Neural cell (in vitro differentiated cells): ENCODE results near the gene DPP10. TPM values are rescaled to one million over a fixed set of nuclear protein-coding genes. Genes with fewer than 3 reads are reported as not detected.

Source experiments
- H2AFZ ChIP-seq: fragments of 200-600, 300-800 bp; sonication (generic), shearing (Covaris generic); 2 replicates; pipeline ENCODE4 v1.6.0; 2014; ENCODE audit warnings: low read depth, mild to moderate bottlenecking, antibody characterized with exemption, low read length, moderate library complexity
- H3F3A ChIP-seq: fragments of 200-600 bp; shearing (Covaris generic); 2 replicates; pipeline ENCODE4 v1.6.1; 2016; ENCODE audit warnings: mild to moderate bottlenecking, moderate library complexity, mixed read lengths, antibody characterized with exemption, low read length; ENCODE audit not compliant: insufficient read depth, poor library complexity, severe bottlenecking
- H3K27ac ChIP-seq: fragments of 200-600, 300-800 bp; sonication (generic), shearing (Covaris generic); 2 replicates; pipeline ENCODE4 v1.5.1; 2014; ENCODE audit warnings: mild to moderate bottlenecking, low read length, moderate library complexity
- H3K27me3 ChIP-seq: fragments of 300-800, 200-600 bp; sonication (generic), shearing (Covaris generic); 2 replicates; pipeline ENCODE4 v1.6.0; 2014; ENCODE audit warnings: mild to moderate bottlenecking, low read depth, low read length, moderate library complexity; ENCODE audit not compliant: insufficient read depth
- H3K36me3 ChIP-seq: fragments of 300-800, 200-600 bp; sonication (generic), shearing (Covaris generic); 2 replicates; pipeline ENCODE4 v1.5.1; 2014; ENCODE audit warnings: mild to moderate bottlenecking, antibody characterized with exemption, low read length, moderate library complexity; ENCODE audit not compliant: insufficient read depth
- H3K4me2 ChIP-seq: fragments of 300-800, 200-600 bp; sonication (generic), shearing (Covaris generic); 2 replicates; pipeline ENCODE4 v1.6.0; 2014; ENCODE audit warnings: mild to moderate bottlenecking, low read length
- H3K4me3 ChIP-seq: fragments of 300-800, 200-600 bp; sonication (generic), shearing (Covaris generic); 2 replicates; pipeline ENCODE4 v1.5.1; 2014; ENCODE audit warnings: mild to moderate bottlenecking, low read length, moderate library complexity
- H3K79me2 ChIP-seq: fragments of 200-600 bp; shearing (Covaris generic); replicated peaks from 2 replicates; pipeline ENCODE4 v1.6.0; 2014; ENCODE audit warnings: mild to moderate bottlenecking, low read length, moderate library complexity; ENCODE audit not compliant: insufficient read depth
- H3K9ac ChIP-seq: fragments of 300-800, 200-600 bp; sonication (generic), shearing (Covaris generic); 2 replicates; pipeline ENCODE4 v1.6.1; 2016; ENCODE audit warnings: mild to moderate bottlenecking, low read length, mixed read lengths
- H3K9me2 ChIP-seq: fragments of 200-600 bp; shearing (Covaris generic); 2 replicates; pipeline ENCODE4 v1.6.1; 2016; ENCODE audit warnings: mild to moderate bottlenecking, low read length, mixed read lengths; ENCODE audit not compliant: insufficient read depth
- H3K9me3 ChIP-seq: fragments of 200-600, 300-800 bp; sonication (generic), shearing (Covaris generic); 2 replicates; pipeline ENCODE4 v1.6.1; 2016; ENCODE audit warnings: mild to moderate bottlenecking, mixed run types, low read length, moderate library complexity, mixed read lengths
- H4K20me1 ChIP-seq: fragments of 200-600 bp; shearing (Covaris generic); 2 replicates; pipeline ENCODE4 v1.6.1; 2016; ENCODE audit warnings: mild to moderate bottlenecking, mixed run types; ENCODE audit not compliant: insufficient read depth
- EP300 ChIP-seq: fragments of 450-650 bp; conservative IDR thresholded peaks from 2 replicates; pipeline ENCODE4 v1.6.1; 2014; ENCODE audit warnings: antibody characterized with exemption, mild to moderate bottlenecking, moderate library complexity; ENCODE audit not compliant: poor library complexity, severe bottlenecking
- EZH2 ChIP-seq: fragments of 200-600, 300-800 bp; shearing (Covaris generic), sonication (generic); IDR thresholded peaks from 2 replicates; pipeline ENCODE4 v1.6.1; 2014; ENCODE audit warnings: antibody characterized with exemption, low read length, borderline replicate concordance, mild to moderate bottlenecking; ENCODE audit not compliant: insufficient read depth, poor library complexity, severe bottlenecking
- MXI1 ChIP-seq: fragments of 450-650 bp; conservative IDR thresholded peaks from 2 replicates; pipeline ENCODE4 v1.6.1; 2014; ENCODE audit warnings: antibody characterized with exemption, mild to moderate bottlenecking; ENCODE audit not compliant: poor library complexity, severe bottlenecking
- POLR2AphosphoS5 ChIP-seq: IDR thresholded peaks from 2 replicates; pipeline ENCODE4 v1.6.1; 2012
- RAD21 ChIP-seq: fragments of 450-650 bp; conservative IDR thresholded peaks from 2 replicates; pipeline ENCODE4 v1.6.1; 2014; ENCODE audit warnings: antibody characterized with exemption, mild to moderate bottlenecking, moderate library complexity
- SMC3 ChIP-seq: fragments of 450-650 bp; conservative IDR thresholded peaks from 2 replicates; pipeline ENCODE4 v1.6.1; 2014; ENCODE audit warnings: antibody characterized with exemption, mild to moderate bottlenecking, moderate library complexity; ENCODE audit not compliant: poor library complexity
- TAF1 ChIP-seq: IDR thresholded peaks from 2 replicates; pipeline ENCODE4 v1.6.1; 2012; ENCODE audit warnings: low read depth
- polyA plus RNA-seq: library from polyadenylated mRNA; depleted of rRNA; stranded (reverse); fragments of >200 nt; gene quantifications from 2 replicates; pipeline ENCODE4 v1.2.3, GENCODE V29; 2014
- TF ChIP-seq, protein P1 (sequence below): fragments of 450-650 bp; IDR thresholded peaks from 2 replicates; pipeline ENCODE4 v1.5.1; 2014; ENCODE audit warnings: antibody characterized with exemption, mild to moderate bottlenecking, moderate library complexity; ENCODE audit not compliant: poor library complexity, severe bottlenecking
- TF ChIP-seq, protein P2 (sequence below): IDR thresholded peaks from 2 replicates; pipeline ENCODE4 v1.6.1; 2012; ENCODE audit warnings: borderline replicate concordance

Gene DPP10
- polyA plus RNA-seq, 1 donor from 2014 or later: 13.9 TPM

DNA sequence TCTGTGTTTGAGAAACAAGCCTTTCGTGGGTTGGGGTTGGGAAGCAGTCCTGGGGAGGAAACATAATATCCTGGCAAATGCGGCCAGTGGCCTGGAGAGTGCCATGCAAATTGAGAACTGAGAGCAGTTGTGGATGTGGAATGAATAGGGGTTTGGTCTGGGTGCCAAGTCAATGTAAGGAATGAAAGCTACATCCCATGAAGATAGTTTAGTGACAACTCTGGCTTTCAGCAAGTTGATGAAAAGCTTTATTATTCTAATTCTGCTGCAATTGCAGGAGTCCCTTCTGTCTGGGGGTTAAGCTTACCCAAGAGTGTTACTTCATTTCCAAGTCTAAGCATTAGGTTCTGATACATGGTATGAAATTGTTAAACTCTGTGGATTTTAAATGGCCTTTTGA lies 771.6 kb downstream of the DPP10 start:
- H3K27me3 ChIP-seq: no peaks in the 10 kb centered on the region
- no peak for TF ChIP-seq TAF1
- TF ChIP-seq MXI1: no peak
- no peak for TF ChIP-seq RAD21
- TF ChIP-seq EP300: no peak
- TF ChIP-seq, protein P1, sequence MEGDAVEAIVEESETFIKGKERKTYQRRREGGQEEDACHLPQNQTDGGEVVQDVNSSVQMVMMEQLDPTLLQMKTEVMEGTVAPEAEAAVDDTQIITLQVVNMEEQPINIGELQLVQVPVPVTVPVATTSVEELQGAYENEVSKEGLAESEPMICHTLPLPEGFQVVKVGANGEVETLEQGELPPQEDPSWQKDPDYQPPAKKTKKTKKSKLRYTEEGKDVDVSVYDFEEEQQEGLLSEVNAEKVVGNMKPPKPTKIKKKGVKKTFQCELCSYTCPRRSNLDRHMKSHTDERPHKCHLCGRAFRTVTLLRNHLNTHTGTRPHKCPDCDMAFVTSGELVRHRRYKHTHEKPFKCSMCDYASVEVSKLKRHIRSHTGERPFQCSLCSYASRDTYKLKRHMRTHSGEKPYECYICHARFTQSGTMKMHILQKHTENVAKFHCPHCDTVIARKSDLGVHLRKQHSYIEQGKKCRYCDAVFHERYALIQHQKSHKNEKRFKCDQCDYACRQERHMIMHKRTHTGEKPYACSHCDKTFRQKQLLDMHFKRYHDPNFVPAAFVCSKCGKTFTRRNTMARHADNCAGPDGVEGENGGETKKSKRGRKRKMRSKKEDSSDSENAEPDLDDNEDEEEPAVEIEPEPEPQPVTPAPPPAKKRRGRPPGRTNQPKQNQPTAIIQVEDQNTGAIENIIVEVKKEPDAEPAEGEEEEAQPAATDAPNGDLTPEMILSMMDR: no peak
- H3K79me2 ChIP-seq: no peaks in the 10 kb centered on the region
- H3K9me2 ChIP-seq: no peaks in the 10 kb centered on the region
- H3K9me3 ChIP-seq: no peaks in the 10 kb centered on the region
- H3K9ac ChIP-seq: no peak overlapping the region
- H4K20me1 ChIP-seq: no peaks in the 10 kb centered on the region
- H3K4me2 ChIP-seq: no peak overlapping the region
- H3K27ac ChIP-seq: no peak overlapping the region
- no peak overlapping the region for H3K4me3 ChIP-seq
- H2AFZ ChIP-seq: no peak overlapping the region
- H3F3A ChIP-seq: no peaks in the 10 kb centered on the region
- no peaks in the 10 kb centered on the region for H3K36me3 ChIP-seq

DNA sequence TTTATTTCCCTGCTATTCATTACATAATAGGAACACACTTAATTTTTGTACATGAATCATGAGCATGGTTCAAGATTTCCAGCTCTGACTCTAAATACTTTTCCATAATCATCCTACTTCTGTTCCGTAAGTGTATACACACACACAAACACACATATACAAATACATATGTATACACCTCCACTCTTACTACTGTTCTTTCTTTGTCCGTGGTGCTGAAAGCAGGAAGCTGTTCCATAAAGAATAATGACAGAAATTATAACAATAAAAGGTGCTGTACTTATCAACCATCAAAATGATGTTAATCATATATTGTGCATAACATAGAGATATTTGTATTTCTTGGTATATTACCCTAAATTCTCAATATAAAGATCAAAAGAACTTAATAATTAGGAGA lies 776.9 kb downstream of the DPP10 start:
- Histone ChIP-seq H3K9me2 (no peaks in the 10 kb centered on the region), H3K27me3 (no peaks in the 10 kb centered on the region), H3K79me2 (no peaks in the 10 kb centered on the region), H3K9ac (no peak overlapping the region), H3F3A (no peaks in the 10 kb centered on the region), H2AFZ (no peak overlapping the region), H3K4me3 (no peak overlapping the region), H3K27ac (no peak overlapping the region), H3K9me3 (no peaks in the 10 kb centered on the region), H3K36me3 (no peaks in the 10 kb centered on the region), H4K20me1 (no peaks in the 10 kb centered on the region), H3K4me2 (no peak overlapping the region)
- TF ChIP-seq SMC3 (no peak), POLR2AphosphoS5 (no peak), RAD21 (no peak), EP300 (no peak), MXI1 (no peak), EZH2 (no peak), TAF1 (no peak)
- TF ChIP-seq, protein P1: no peak
- TF ChIP-seq, protein P2, sequence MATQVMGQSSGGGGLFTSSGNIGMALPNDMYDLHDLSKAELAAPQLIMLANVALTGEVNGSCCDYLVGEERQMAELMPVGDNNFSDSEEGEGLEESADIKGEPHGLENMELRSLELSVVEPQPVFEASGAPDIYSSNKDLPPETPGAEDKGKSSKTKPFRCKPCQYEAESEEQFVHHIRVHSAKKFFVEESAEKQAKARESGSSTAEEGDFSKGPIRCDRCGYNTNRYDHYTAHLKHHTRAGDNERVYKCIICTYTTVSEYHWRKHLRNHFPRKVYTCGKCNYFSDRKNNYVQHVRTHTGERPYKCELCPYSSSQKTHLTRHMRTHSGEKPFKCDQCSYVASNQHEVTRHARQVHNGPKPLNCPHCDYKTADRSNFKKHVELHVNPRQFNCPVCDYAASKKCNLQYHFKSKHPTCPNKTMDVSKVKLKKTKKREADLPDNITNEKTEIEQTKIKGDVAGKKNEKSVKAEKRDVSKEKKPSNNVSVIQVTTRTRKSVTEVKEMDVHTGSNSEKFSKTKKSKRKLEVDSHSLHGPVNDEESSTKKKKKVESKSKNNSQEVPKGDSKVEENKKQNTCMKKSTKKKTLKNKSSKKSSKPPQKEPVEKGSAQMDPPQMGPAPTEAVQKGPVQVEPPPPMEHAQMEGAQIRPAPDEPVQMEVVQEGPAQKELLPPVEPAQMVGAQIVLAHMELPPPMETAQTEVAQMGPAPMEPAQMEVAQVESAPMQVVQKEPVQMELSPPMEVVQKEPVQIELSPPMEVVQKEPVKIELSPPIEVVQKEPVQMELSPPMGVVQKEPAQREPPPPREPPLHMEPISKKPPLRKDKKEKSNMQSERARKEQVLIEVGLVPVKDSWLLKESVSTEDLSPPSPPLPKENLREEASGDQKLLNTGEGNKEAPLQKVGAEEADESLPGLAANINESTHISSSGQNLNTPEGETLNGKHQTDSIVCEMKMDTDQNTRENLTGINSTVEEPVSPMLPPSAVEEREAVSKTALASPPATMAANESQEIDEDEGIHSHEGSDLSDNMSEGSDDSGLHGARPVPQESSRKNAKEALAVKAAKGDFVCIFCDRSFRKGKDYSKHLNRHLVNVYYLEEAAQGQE: no peak
